Endothelial cell of umbilical vein (primary cell): Measurements from ENCODE around the gene CYGB. TPM values are rescaled to one million over a fixed set of nuclear protein-coding genes. Genes with fewer than 3 reads are reported as not detected.

ENCODE experiments used
- BruUV-seq: library from RNA; stranded (reverse); fragments of 400-500 nt; replicated peaks from 2 replicates; lab custom pipeline; 2021; lab: Mats Ljungman, UMichigan
- CTCF ChIA-PET: fragments of 300-600, 350-600 bp; sonication (Branson Sonifier 250); formaldehyde crosslinking; loops from one replicate; lab custom pipeline; 2021; ENCODE audit warnings: antibody characterized with exemption, inconsistent platforms; lab: Charles Lee
- POLR2A ChIA-PET: fragments of 300-600, 350-600 bp; sonication (Branson Sonifier 250); formaldehyde crosslinking; loops from one replicate; lab custom pipeline; 2021; ENCODE audit warnings: antibody characterized with exemption, inconsistent platforms; lab: Charles Lee
- DNase-seq: peaks from one replicate; pipeline ENCODE4 v3.0.0-alpha.2; 2011; ENCODE audit warnings: low read depth, low spot score
- FAIRE-seq: peaks from 2 replicates; lab custom pipeline; 2011; peaks lifted over from hg19 to GRCh38; lab: Jason Lieb, UNC
- H2AFZ ChIP-seq: 2 replicates; pipeline ENCODE4 v1.6.0; 2012; ENCODE audit warnings: low read depth, low read length, control low read depth, inconsistent platforms
- H3K27ac ChIP-seq: 2 replicates; pipeline ENCODE4 v1.5.1; 2011; ENCODE audit warnings: low read depth, mild to moderate bottlenecking, control low read depth, low read length, moderate library complexity; ENCODE audit not compliant: insufficient read depth
- H3K27me3 ChIP-seq, 2 experiments: 2 replicates each; pipeline versions ENCODE4 v1.6.0 to v1.6.1; 2011; ENCODE audit warnings: low read length in 2 of 2, mixed read lengths in 1 of 2; ENCODE audit not compliant: control insufficient read depth in 2 of 2, insufficient read depth in 2 of 2
- H3K36me3 ChIP-seq, 2 experiments: 2 replicates in 1 of 2; 3 replicates in 1 of 2; pipeline ENCODE4 v1.5.1; 2011; ENCODE audit warnings: low read length in 2 of 2, mild to moderate bottlenecking in 1 of 2, moderate library complexity in 1 of 2; ENCODE audit not compliant: control insufficient read depth in 2 of 2, insufficient read depth in 2 of 2; ENCODE audit errors: extremely low read depth in 1 of 2
- H3K4me1 ChIP-seq: 3 replicates; pipeline ENCODE4 v1.5.1; 2011; ENCODE audit warnings: mild to moderate bottlenecking, low read length; ENCODE audit not compliant: control insufficient read depth, insufficient read depth; ENCODE audit errors: extremely low read depth
- H3K4me2 ChIP-seq: 2 replicates; pipeline ENCODE4 v1.6.1; 2011; ENCODE audit warnings: low read length, control low read depth, mixed read lengths; ENCODE audit not compliant: insufficient read depth
- H3K4me3 ChIP-seq, 3 experiments: fragments of 200-600 bp in 1 of 3; sonication (generic), shearing (Covaris generic) in 1 of 3; replicated peaks in 1 of 3; 2 replicates each; pipeline ENCODE4 v1.5.1; 2011 to 2016; ENCODE audit warnings: control low read depth in 3 of 3, low read length in 3 of 3, mild to moderate bottlenecking in 2 of 3, inconsistent platforms in 1 of 3, low read depth in 1 of 3, moderate library complexity in 1 of 3; ENCODE audit not compliant: insufficient read depth in 1 of 3
- H3K79me2 ChIP-seq: 2 replicates; pipeline ENCODE4 v1.6.0; 2012; ENCODE audit warnings: low read length, inconsistent platforms; ENCODE audit not compliant: control insufficient read depth, insufficient read depth
- H3K9ac ChIP-seq: replicated peaks from 2 replicates; pipeline ENCODE3; 2011; ENCODE audit warnings: low read length, control low read depth; ENCODE audit not compliant: insufficient read depth; ENCODE audit errors: extremely low read depth
- H3K9me1 ChIP-seq: replicated peaks from 3 replicates; pipeline ENCODE4 v1.6.0; 2011; ENCODE audit warnings: mild to moderate bottlenecking, low read length; ENCODE audit not compliant: control insufficient read depth, insufficient read depth; ENCODE audit errors: extremely low read depth
- H3K9me3 ChIP-seq: replicated peaks from 2 replicates; pipeline ENCODE4 v1.5.1; 2012; ENCODE audit warnings: low read length, inconsistent platforms; ENCODE audit not compliant: control insufficient read depth, insufficient read depth
- H4K20me1 ChIP-seq: replicated peaks from 2 replicates; pipeline ENCODE3; 2011; ENCODE audit warnings: mild to moderate bottlenecking, low read length; ENCODE audit not compliant: control insufficient read depth, insufficient read depth; ENCODE audit errors: extremely low read depth
- EZH2 ChIP-seq: IDR thresholded peaks from 2 replicates; pipeline ENCODE4 v1.6.1; 2012; ENCODE audit warnings: borderline replicate concordance, low read depth, mild to moderate bottlenecking, moderate library complexity, low read length, inconsistent platforms; ENCODE audit not compliant: severe bottlenecking
- FOS ChIP-seq: IDR thresholded peaks from 2 replicates; pipeline ENCODE4 v1.6.1; 2011; ENCODE audit warnings: mild to moderate bottlenecking, low read length, moderate library complexity, borderline replicate concordance; ENCODE audit not compliant: insufficient read depth
- GATA2 ChIP-seq: IDR thresholded peaks from 2 replicates; pipeline ENCODE4 v1.7.0; 2011; ENCODE audit warnings: low read depth, mild to moderate bottlenecking, moderate library complexity, mixed read lengths, low read length; ENCODE audit not compliant: insufficient read length, insufficient read depth
- JUN ChIP-seq: IDR thresholded peaks from 2 replicates; pipeline ENCODE4 v1.6.1; 2011; ENCODE audit warnings: borderline replicate concordance, low read depth; ENCODE audit not compliant: insufficient read length, insufficient read depth
- MYC ChIP-seq: IDR thresholded peaks from one replicate; pipeline ENCODE4 v1.6.1; 2011; ENCODE audit warnings: mild to moderate bottlenecking, low read depth, low read length
- POLR2A ChIP-seq: IDR thresholded peaks from 2 replicates; pipeline ENCODE4 v1.6.1; 2012; ENCODE audit warnings: low read depth, mild to moderate bottlenecking, control low read depth, low read length
- POLR2AphosphoS5 ChIP-seq: IDR thresholded peaks from 2 replicates; pipeline ENCODE4 v1.6.1; 2012; ENCODE audit warnings: low read depth, mild to moderate bottlenecking, control low read depth, low read length, moderate library complexity; ENCODE audit not compliant: insufficient read depth
- dilution Hi-C: fragments of 300-500 bp; cut with MboI; formaldehyde crosslinking; loops from one replicate; pipeline ENCODE4 v1.15.0; 2019; ENCODE audit warnings: low sequenced_read_pairs; ENCODE audit not compliant: extremely low pct_ligation_motif_present
- intact Hi-C: fragments of 100-400 bp; cut with micrococcal nuclease; formaldehyde crosslinking; loops from one replicate; pipeline ENCODE4 v1.10.0; 2022
- polyA plus RNA-seq, 4 experiments: library from polyadenylated mRNA; depleted of rRNA in 3 of 4; stranded (reverse) in 3 of 4; unstranded in 1 of 4; fragments of >200 nt; gene quantifications; 2 replicates each; pipeline versions ENCODE4 v1.2.1 to v1.2.3, GENCODE V29; 2011 to 2012; ENCODE audit warnings: missing spikeins in 1 of 4
- total RNA-seq: library from RNA; stranded (reverse); gene quantifications from 2 replicates; pipeline ENCODE4 v1.2.3, GENCODE V29; 2021
- TF ChIP-seq, protein P1 (sequence below): IDR thresholded peaks from 2 replicates; pipeline ENCODE4 v1.6.1; 2011; ENCODE audit not compliant: insufficient read depth, insufficient read length
- TF ChIP-seq, protein P2 (sequence below), 2 donors: IDR thresholded peaks; 1 replicate in 1 of 2; 2 replicates in 1 of 2; pipeline ENCODE4 v1.5.1; 2011; ENCODE audit warnings: low read length in 2 of 2, mild to moderate bottlenecking in 2 of 2, moderate library complexity in 2 of 2, control low read depth in 1 of 2, inconsistent platforms in 1 of 2, low read depth in 1 of 2; ENCODE audit not compliant: insufficient read depth in 1 of 2; ENCODE audit errors: extremely low read depth in 1 of 2

Gene CYGB
- total and polyA plus RNA-seq, 2 donors (not counting 3 experiments of a cell fraction or from before 2014, with no cell fraction given): 0.22 to 0.91 TPM

DNA sequence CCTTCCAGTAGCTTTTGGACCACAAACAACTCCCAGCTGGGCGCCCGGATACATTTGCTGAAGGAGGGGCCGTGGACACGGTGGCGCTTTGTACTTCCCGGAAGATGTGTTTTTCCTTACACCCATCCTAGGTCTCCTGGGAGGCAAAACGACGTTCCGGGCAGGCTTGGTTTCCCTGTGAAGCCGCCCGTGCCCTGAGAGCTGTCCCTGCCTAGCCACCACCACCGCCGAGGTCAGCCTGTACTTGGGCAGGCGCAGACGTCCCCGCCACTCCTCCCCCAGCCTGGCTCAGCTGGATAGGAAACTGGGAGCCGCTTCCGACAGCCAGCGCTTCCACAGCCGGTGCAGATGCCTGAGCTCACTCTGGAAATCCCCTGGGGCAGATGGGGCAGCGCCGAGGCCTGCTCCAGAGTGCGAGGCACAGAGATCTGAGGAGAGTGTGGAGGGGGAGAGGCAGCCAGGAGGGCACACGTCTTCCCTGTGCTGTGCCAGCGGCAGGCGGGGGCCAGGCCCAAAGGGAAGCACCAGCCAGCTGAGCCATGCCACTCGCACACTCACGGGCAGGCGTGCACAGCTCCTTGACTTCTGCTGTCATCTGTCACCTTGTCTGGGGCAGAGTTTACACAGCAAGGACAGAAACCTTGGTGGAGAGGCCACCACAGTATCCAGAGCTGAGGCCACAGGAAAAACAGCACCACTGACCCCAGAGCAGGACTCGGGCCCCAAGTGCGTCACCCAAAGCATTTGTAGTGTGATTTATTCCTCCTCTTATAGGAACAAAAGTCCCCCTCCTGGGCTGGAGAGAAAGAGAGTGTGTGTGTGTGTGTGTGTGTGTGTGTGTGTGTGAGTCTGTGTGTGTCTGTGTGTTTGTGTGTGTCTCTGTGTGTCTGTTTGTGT lies 39.3 kb downstream of the CYGB start:
- intact Hi-C loops (loop anchor here (1.0 kb wide), 1 partner anchor 13 kb away; no protein-coding TSS in a partner anchor), dilution Hi-C loops (no loop called here)
- BruUV-seq: TSS peak; percentile 54
- no peak overlapping the region for H3K4me3 ChIP-seq
- no peaks in the 10 kb centered on the region for H3K36me3 ChIP-seq
- TF ChIP-seq MYC (no peak), POLR2A (peak; percentile 27), POLR2AphosphoS5 (peak; percentile 65), EZH2 (no peak), FOS (no peak), JUN (no peak)
- H3K9me1 ChIP-seq: no peaks in the 10 kb centered on the region
- ChIA-PET POLR2A (interaction anchor here (0.7 kb wide), 1 partner anchor 32 kb away, joined by 5 read pairs; no protein-coding TSS in a partner anchor), CTCF (interaction anchor here (0.6 to 3.0 kb wide), 11 partner anchors 8 to 101 kb away, joined by 3 to 20 read pairs (median 4); partner anchors contain the start of gene AANAT)
- H3K27me3 ChIP-seq: no peaks in the 10 kb centered on the region
- peak overlapping the region; percentile 49 for H3K4me2 ChIP-seq
- H4K20me1 ChIP-seq: no peaks in the 10 kb centered on the region
- H3K27ac ChIP-seq: peak overlapping the region; percentile 93
- H2AFZ ChIP-seq: peak overlapping the region; percentile 39
- FAIRE-seq (peak; percentile 98), DNase-seq (peak; percentile 93)
- H3K9ac ChIP-seq: peak overlapping the region; percentile 72
- peaks cover 42% of the 10 kb centered on the region for H3K4me1 ChIP-seq
- no peaks in the 10 kb centered on the region for H3K9me3 ChIP-seq
- H3K79me2 ChIP-seq: peaks cover 19% of the 10 kb centered on the region

DNA sequence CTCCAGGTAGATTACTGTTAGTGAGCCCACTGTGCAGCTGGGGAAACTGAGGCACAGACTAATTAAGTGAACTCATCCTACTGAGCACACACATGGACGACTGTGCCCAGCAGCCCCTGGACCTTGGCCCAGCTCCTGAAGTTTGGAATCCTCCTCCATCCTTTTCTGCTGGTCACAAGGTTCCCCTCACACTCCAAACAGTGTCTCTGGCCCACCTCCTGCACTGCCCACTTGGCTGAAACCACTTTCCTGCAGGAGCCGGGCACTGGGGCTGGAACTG lies 39.9 kb downstream of the CYGB start:
- BruUV-seq: no TSS peak
- intact Hi-C loops (no loop called here), dilution Hi-C loops (no loop called here)
- H3K79me2 ChIP-seq: peaks cover 19% of the 10 kb centered on the region
- FAIRE-seq: no peak
- no peaks in the 10 kb centered on the region for H3K36me3 ChIP-seq
- H3K4me2 ChIP-seq: peak overlapping the region; percentile 49
- H3K27me3 ChIP-seq: no peaks in the 10 kb centered on the region
- CTCF ChIA-PET: interaction anchor here (0.8 to 3.0 kb wide), 6 partner anchors 9 to 70 kb away, joined by 3 to 20 read pairs (median 4); partner anchors contain the start of gene AANAT
- H3K27ac ChIP-seq: peak overlapping the region; percentile 93
- POLR2A ChIA-PET: no interaction called here
- TF ChIP-seq, protein P1, sequence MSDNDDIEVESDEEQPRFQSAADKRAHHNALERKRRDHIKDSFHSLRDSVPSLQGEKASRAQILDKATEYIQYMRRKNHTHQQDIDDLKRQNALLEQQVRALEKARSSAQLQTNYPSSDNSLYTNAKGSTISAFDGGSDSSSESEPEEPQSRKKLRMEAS: no peak
- TF ChIP-seq POLR2A (no peak), FOS (no peak), GATA2 (no peak), POLR2AphosphoS5 (no peak), MYC (no peak), EZH2 (no peak), JUN (no peak)
- TF ChIP-seq, protein P2, sequence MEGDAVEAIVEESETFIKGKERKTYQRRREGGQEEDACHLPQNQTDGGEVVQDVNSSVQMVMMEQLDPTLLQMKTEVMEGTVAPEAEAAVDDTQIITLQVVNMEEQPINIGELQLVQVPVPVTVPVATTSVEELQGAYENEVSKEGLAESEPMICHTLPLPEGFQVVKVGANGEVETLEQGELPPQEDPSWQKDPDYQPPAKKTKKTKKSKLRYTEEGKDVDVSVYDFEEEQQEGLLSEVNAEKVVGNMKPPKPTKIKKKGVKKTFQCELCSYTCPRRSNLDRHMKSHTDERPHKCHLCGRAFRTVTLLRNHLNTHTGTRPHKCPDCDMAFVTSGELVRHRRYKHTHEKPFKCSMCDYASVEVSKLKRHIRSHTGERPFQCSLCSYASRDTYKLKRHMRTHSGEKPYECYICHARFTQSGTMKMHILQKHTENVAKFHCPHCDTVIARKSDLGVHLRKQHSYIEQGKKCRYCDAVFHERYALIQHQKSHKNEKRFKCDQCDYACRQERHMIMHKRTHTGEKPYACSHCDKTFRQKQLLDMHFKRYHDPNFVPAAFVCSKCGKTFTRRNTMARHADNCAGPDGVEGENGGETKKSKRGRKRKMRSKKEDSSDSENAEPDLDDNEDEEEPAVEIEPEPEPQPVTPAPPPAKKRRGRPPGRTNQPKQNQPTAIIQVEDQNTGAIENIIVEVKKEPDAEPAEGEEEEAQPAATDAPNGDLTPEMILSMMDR (IDR thresholded peaks at IDR 0.05; ENCODE audit: extremely low read depth in 1 of 2, insufficient read depth in 1 of 2, low read depth in 1 of 2, low read length in 2 of 2): no peak
- peak overlapping the region; percentile 27 for H3K9ac ChIP-seq
- no peak overlapping the region for H3K4me3 ChIP-seq
- H4K20me1 ChIP-seq: no peaks in the 10 kb centered on the region
- peaks cover 48% of the 10 kb centered on the region for H3K4me1 ChIP-seq
- DNase-seq: no peak
- no peak overlapping the region for H2AFZ ChIP-seq
- no peaks in the 10 kb centered on the region for H3K9me1 ChIP-seq
- H3K9me3 ChIP-seq: no peaks in the 10 kb centered on the region
